Measurements from ENCODE around the gene TNS2.

GRCh38 chr12:53039851-53040250 lies 10.0 kb upstream of the TNS2 start:
- TF ChIP-seq CTCF (conservative IDR thresholded peaks at IDR 0.05 in 1 of 2, IDR thresholded peaks at IDR 0.05 in 1 of 2; ENCODE audit: extremely low read depth in 1 of 2, insufficient read depth in 1 of 2, low read depth in 1 of 2, low read length in 2 of 2) (no peak), EZH2 (IDR thresholded peaks at IDR 0.05; ENCODE audit: borderline replicate concordance, low read length) (no peak)

All from mammary epithelial cell (primary cell).